SK-N-MC (cell line): ENCODE data around the gene OPA3.
"Not testable (repeated sequence)": the region's sequence is repeated elsewhere in the genome, so short reads cannot be mapped to it uniquely, and the experiment has no call there.

Experiments used
- DNase-seq: peaks from one replicate; pipeline ENCODE4 v3.0.0-alpha.2; 2011; ENCODE audit warnings: low read depth, low spot score
- H3K27ac ChIP-seq: fragments of 200-600 bp; sonication (generic); 2 replicates; pipeline ENCODE4 v1.5.1; 2016; ENCODE audit warnings: mixed run types
- H3K36me3 ChIP-seq: fragments of 200-600 bp; sonication (generic); 2 replicates; pipeline ENCODE4 v1.6.1; 2017; ENCODE audit warnings: antibody characterized with exemption, low read length, mixed read lengths; ENCODE audit not compliant: insufficient read depth
- H3K4me3 ChIP-seq: fragments of 200-600 bp; sonication (generic); 2 replicates; pipeline ENCODE4 v1.5.1; 2016
- H3K9ac ChIP-seq: fragments of 200-600 bp; sonication (generic); 2 replicates; pipeline ENCODE4 v1.8.0; 2017; ENCODE audit warnings: mixed run types, mixed read lengths; ENCODE audit not compliant: insufficient read length
- H3K9me3 ChIP-seq: fragments of 200-600 bp; sonication (generic); 2 replicates; pipeline ENCODE4 v1.6.1; 2017; ENCODE audit warnings: low read depth, mild to moderate bottlenecking, antibody characterized with exemption, low read length, moderate library complexity, mixed read lengths
- EZH2 ChIP-seq: fragments of 200-600 bp; sonication (generic); IDR thresholded peaks from one replicate; pipeline ENCODE4 v1.6.1; 2017; ENCODE audit warnings: antibody characterized with exemption
- FOXP2 ChIP-seq: optimal IDR thresholded peaks from 2 replicates; pipeline ENCODE3; 2011; ENCODE audit warnings: mild to moderate bottlenecking, moderate library complexity; ENCODE audit not compliant: insufficient read depth; ENCODE audit errors: extremely low read length, control extremely low read depth
- POLR2AphosphoS5 ChIP-seq: IDR thresholded peaks from 2 replicates; pipeline ENCODE4 v1.6.1; 2012; ENCODE audit warnings: mild to moderate bottlenecking, low read depth, low read length, borderline replicate concordance

OPA3 gene

DNA sequence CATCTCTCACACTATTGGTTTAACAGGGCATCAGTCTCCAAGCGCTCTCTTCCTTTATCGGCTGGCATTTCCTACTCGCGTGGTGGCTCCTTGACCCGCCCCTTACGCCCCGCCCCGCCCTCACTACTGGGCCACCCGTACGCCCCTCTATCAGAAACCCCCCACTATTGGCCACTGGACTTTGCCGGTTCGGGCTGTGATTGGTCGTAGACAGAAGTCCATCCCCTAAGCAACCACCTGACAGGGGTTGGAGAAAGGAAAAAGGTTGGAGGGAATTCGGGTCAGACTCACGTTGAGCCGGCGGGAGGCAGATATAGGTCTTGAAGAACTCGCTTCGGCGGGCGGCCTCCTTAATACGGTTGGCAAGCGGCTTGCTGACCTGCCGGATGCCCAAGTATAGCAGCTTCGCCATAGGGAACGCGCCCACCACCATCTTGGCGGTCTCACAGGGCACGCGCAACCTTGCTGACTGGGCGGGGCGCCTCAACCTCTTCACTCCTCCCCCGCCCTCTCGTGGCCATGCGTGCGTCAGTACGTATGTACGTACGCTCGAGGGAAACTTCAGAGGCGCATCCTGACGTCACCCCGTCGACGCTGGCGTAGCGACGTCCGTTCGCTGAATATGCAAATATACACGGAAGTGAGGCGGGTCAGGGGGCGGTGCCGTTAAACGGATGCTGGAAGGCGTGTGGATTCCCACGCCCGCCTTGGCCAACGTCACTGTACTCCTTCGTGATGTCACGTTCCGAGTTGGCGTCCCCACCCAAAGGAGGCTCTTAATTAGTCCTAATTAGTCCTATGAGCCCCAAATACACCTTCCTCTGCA lies at the start of gene OPA3:
OPA3 (minus strand) TSS at position 471 of the 826 bp plus-strand sequence; CDS start at position 433, 38 bp downstream.
- DNase-seq = peak; percentile 99
- peak within 1 kb of the TSS; percentile 84 for H3K4me3 ChIP-seq
- H3K36me3 ChIP-seq = no peaks in the 10 kb centered on the region

DNA sequence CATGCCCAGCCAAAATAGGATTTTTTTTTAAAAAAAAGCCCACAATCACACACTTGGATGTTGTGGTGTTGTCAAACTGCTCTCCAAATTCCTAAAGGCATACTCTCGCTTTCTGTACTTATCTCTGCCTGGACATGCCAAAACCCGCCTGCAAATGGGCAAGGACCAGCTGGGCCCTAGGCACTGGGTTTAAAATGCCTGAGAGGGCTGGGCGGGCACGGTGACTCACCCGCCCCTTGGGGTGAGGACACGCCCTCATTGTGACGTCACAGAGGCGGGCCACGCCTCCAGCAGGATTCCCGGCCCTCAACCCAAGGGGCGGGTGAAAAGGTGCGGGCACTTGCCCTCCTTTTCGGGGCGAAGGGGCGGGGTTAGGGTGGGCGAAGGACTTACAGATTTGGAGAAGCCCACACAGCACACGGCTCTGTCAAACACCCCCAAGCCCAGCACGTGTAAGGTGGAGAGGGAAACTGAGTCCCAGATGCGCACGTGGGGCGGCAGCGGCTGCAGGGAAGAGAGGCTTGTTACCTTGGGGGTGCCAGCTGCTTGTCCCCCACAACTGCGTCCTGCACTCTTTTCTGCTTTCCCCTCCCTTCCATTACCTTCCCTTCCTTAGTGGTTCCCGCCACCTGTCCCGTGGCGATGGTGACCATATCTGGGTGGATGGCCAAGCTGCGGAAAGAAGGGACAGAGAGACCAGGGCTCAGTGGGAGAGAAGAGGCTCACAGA lies 48.0 kb upstream of the OPA3 start:
- Histone ChIP-seq H3K27ac (no peak overlapping the region), H3K4me3 (no peak overlapping the region), H3K36me3 (no peaks in the 10 kb centered on the region; the same call in 1 of the 2 replicates), H3K9ac (no peak overlapping the region), H3K9me3 (no peaks in the 10 kb centered on the region)
- no peak for DNase-seq
- no peak for TF ChIP-seq POLR2AphosphoS5
- TF ChIP-seq FOXP2 = no peak
- TF ChIP-seq EZH2 = no peak

More for the DNA sequence above, at the start of gene OPA3:
- TF ChIP-seq POLR2AphosphoS5 (peak; percentile 76), EZH2 (no peak), FOXP2 (no peak)
- no peaks in the 10 kb centered on the region for H3K9me3 ChIP-seq
- peak within 1 kb of the TSS; percentile 93 for H3K9ac ChIP-seq
- H3K27ac ChIP-seq = peak within 1 kb of the TSS; percentile 97

DNA sequence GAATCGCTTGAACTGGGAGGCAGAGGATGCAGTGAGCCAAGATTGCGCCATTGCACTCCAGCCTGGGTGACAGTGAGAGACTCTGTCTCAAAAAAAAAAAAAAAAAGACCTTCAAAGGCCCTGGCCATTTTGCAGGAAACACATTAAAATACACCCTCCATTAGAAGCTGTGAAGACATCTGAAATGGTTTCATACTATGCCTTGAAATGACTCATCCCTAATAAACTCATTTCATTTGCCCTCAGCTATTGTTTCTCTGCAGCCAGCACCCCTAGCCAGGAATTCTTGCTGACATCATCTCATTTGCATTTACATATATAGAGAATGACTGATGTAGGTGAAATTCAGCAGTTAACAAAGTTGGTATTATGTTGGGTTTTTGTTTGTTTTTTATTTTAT lies 45.9 kb upstream of the OPA3 start:
- DNase-seq = no peak
- Histone ChIP-seq H3K27ac (peak overlapping the region; percentile 60; the same call in 1 of the 2 replicates), H3K4me3 (no peak overlapping the region), H3K36me3 (no peaks in the 10 kb centered on the region; the same call in 1 of the 2 replicates), H3K9ac (no peak overlapping the region), H3K9me3 (no peaks in the 10 kb centered on the region)
- TF ChIP-seq FOXP2 (no peak), EZH2 (no peak), POLR2AphosphoS5 (no peak)

DNA sequence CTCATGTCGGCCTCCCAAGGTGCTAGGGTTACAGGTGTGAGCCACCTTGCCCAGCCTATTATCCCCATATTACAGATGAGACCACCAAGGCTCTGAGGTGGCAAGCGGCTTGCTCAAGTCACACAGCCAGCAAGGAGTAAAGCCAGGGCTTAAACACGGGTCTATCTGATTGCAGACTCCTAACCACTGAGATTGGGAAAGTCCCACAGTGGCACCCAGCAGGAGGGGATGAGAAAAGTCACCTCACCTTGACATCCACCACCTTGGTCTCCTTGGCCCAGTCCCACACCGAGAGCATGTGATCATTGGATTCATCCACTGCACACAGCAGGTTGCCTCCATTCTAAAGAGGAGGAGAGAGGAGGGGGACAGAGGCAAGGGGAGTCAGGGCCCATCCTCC lies 45.1 kb upstream of the OPA3 start:
- no peak for DNase-seq
- H3K27ac ChIP-seq = no peak overlapping the region
- no peaks in the 10 kb centered on the region for H3K9me3 ChIP-seq
- H3K9ac ChIP-seq = no peak overlapping the region
- no peak for TF ChIP-seq FOXP2
- TF ChIP-seq EZH2 = no peak
- no peak for TF ChIP-seq POLR2AphosphoS5
- no peak overlapping the region for H3K4me3 ChIP-seq
- no peaks in the 10 kb centered on the region; the same call in 1 of the 2 replicates for H3K36me3 ChIP-seq

DNA sequence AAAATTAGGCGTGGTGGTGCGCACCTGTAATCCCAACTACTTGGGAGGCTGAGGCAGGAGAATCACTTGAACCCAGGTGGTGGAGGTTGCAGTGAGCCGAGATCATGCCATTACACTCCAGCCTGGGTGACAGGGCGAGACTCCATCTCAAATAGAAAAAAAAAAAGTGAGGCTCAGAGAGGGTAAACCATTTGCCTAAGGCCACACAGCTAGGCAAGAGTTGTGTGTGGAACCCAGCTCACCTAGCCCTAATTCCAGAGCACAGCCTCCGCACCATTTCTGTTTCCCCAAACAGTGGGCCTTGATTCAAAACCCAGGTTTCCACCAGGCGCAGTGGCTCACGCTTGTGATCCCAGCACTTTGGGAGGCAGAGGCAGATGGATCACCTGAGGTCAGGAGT lies 43.6 kb upstream of the OPA3 start:
- not testable (repeated sequence) for H3K27ac ChIP-seq, DNase-seq, H3K9me3 ChIP-seq, H3K36me3 ChIP-seq, H3K4me3 ChIP-seq, H3K9ac ChIP-seq

DNA sequence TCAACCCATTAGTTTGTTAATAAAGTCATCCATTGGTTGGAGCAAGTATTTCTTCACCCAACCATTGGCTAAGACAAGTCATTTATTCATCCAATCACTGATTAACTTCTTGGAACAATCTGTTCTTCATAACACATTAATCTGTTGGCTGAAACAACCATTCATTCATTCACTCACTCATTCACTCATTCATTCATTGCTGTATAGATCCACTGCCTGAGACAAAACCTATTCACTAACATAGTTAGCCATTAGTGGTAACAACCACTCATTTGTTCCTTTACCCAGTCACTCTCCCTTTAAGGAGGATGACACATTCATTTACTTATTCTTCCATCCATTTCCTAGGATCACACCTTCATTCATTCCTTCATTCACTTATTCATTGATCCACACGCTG lies 39.4 kb upstream of the OPA3 start:
- TF ChIP-seq POLR2AphosphoS5 (no peak), EZH2 (no peak), FOXP2 (no peak)

DNA sequence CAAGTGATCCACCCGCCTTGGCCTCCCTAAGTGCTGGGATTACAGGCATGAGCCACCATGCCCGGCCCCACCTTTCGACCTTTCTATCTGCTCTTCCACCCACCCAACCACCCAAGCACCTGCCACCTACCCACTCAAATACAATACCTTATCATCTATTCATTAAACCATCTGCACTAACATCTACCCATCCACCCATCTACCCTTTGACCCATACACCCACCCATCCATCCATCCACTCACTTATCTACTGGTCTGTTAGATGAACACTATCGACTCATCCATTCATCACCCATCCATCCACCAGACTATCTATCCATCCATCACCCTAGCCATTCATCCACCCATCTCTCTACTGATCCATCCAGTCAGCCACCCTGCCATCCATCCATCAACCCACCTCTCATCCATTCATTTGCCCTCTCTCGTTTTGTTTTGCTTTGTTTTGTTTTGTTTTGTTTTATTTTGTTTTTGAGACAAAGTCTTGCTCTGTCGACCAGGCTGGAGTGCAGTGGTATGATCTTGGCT lies 37.4 kb upstream of the OPA3 start:
- TF ChIP-seq FOXP2 (no peak), EZH2 (no peak), POLR2AphosphoS5 (no peak)
- DNase-seq = no peak
- Histone ChIP-seq H3K4me3 (no peak overlapping the region), H3K27ac (no peak overlapping the region), H3K9me3 (no peaks in the 10 kb centered on the region), H3K36me3 (no peaks in the 10 kb centered on the region), H3K9ac (no peak overlapping the region)

More for the DNA sequence above, 39.4 kb upstream of the OPA3 start:
- no peak overlapping the region for H3K27ac ChIP-seq
- H3K36me3 ChIP-seq = no peaks in the 10 kb centered on the region; the same call in 1 of the 2 replicates
- H3K9me3 ChIP-seq = no peaks in the 10 kb centered on the region
- H3K9ac ChIP-seq = no peak overlapping the region
- no peak for DNase-seq
- no peak overlapping the region for H3K4me3 ChIP-seq

DNA sequence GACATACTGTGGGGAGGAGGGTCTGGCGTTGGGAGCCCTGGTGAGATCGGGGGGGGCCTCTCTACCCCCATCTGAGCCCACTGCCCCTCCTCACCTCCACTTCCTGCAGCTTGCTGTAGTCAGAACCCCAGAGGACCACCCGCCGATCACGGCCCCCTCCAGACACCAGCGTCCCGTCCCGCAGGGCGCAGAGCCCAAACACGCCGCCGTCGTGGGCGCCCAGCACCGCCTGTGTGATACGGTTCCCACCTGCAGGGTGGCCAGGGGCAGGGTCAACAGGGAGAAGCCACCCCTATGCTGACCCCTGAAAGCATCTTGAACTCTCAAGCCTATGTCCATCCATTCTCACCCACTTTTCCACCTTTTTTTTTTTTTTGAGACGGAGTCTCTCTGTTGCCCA lies 36.8 kb upstream of the OPA3 start:
- TF ChIP-seq POLR2AphosphoS5 (no peak), FOXP2 (no peak), EZH2 (no peak)
- DNase-seq = no peak
- no peaks in the 10 kb centered on the region for H3K9me3 ChIP-seq
- H3K4me3 ChIP-seq = no peak overlapping the region
- H3K36me3 ChIP-seq = no peaks in the 10 kb centered on the region
- H3K27ac ChIP-seq = no peak overlapping the region
- H3K9ac ChIP-seq = no peak overlapping the region
